Sigmoid colon (tissue), 7 donors: ENCODE data around the gene CEP170B. TPM values are rescaled to one million over a fixed set of nuclear protein-coding genes. Genes with fewer than 3 reads are reported as not detected.
"Not testable (repeated sequence)": the region's sequence is repeated elsewhere in the genome, so short reads cannot be mapped to it uniquely, and the experiment has no call there.

Experiments used
- DNase-seq: peaks from one replicate; pipeline ENCODE4 v3.0.0-alpha.2; 2019
- H3K27ac ChIP-seq, 4 donors: fragments of 200-600 bp; sonication (generic); one replicate each; pipeline ENCODE4 v1.5.1; 2016 to 2019; ENCODE audit warnings: mild to moderate bottlenecking in 1 of 4
- H3K27me3 ChIP-seq, 3 donors: fragments of 200-600 bp; sonication (generic); one replicate each; pipeline ENCODE4 v1.5.1; 2019; ENCODE audit warnings: mild to moderate bottlenecking in 1 of 3
- H3K36me3 ChIP-seq, 4 donors: fragments of 200-600 bp; sonication (generic); one replicate each; pipeline ENCODE4 v1.5.1; 2016 to 2019
- H3K4me1 ChIP-seq, 4 donors: fragments of 200-600 bp; sonication (generic); one replicate each; pipeline ENCODE4 v1.5.1; 2017 to 2019
- H3K4me3 ChIP-seq, 4 donors: fragments of 200-600 bp; sonication (generic); one replicate each; pipeline ENCODE4 v1.5.1; 2017 to 2019; ENCODE audit warnings: mild to moderate bottlenecking in 2 of 4, moderate library complexity in 1 of 4
- H3K9me3 ChIP-seq, 4 donors: fragments of 200-600 bp in 3 of 4; sonication (generic) in 3 of 4; one replicate each; pipeline versions ENCODE4 v1.5.1 to v1.6.1; 2013 to 2019
- CTCF ChIP-seq, 4 experiments: fragments of 450-650 bp in 3 of 4; fragments of 200-600 bp in 1 of 4; IDR thresholded peaks; one replicate each; pipeline ENCODE4 v1.5.1; 2016 to 2019; ENCODE audit warnings: antibody characterized with exemption in 4 of 4, mild to moderate bottlenecking in 3 of 4, moderate library complexity in 2 of 4
- EP300 ChIP-seq, 4 donors: sonication (generic); formaldehyde crosslinking; IDR thresholded peaks; one replicate each; pipeline ENCODE4 v1.6.1; 2017; ENCODE audit warnings: antibody characterized with exemption in 4 of 4
- POLR2A ChIP-seq, 2 donors: fragments of 450-650 bp; IDR thresholded peaks; one replicate each; pipeline ENCODE4 v1.6.1; 2016; ENCODE audit warnings: antibody characterized with exemption in 2 of 2, mild to moderate bottlenecking in 2 of 2, moderate library complexity in 2 of 2
- POLR2AphosphoS5 ChIP-seq, 4 donors: sonication (generic); formaldehyde crosslinking; IDR thresholded peaks; one replicate each; pipeline ENCODE4 v1.6.1; 2017; ENCODE audit warnings: antibody characterized with exemption in 4 of 4
- WGBS, 2 donors: extraction: QIAGEN DNeasy Blood & Tissue Kit; methylation state at CpG; one replicate each; pipeline ENCODE4 v1.1.7; 2013; 5-methylcytosine and 5-hydroxymethylcytosine counted together
- intact Hi-C: fragments of 100-400 bp; cut with DNase I; formaldehyde crosslinking; loops from one replicate; pipeline ENCODE4 v1.15.1; 2023
- polyA plus RNA-seq, 3 donors: library from polyadenylated mRNA; stranded (reverse); fragments of 200-250 nt; gene quantifications; one replicate each; pipeline ENCODE4 v1.2.3, GENCODE V29; 2013
- total RNA-seq, 4 donors: library from RNA; depleted of rRNA; stranded (reverse); fragments of >200 nt; gene quantifications; one replicate each; pipeline ENCODE4 v1.1.0, GENCODE V29; 2016
- donor health status: healthy with polysubstance abuse.
- donor health status: Bipolar disorder and iron deficiency.
- donor health status: healthy.

Gene CEP170B
- total and polyA plus RNA-seq, 7 donors = 5.4 to 60.0 (median 14.9) TPM

GRCh38 chr14:104888489-104889374, 23.7 kb downstream of the CEP170B start:
- 92 to 93% methylated on average over 26 of the region's 26 CpGs for WGBS, 2 donors
- no peaks in the 10 kb centered on the region for H3K4me1 ChIP-seq
- no peaks in the 10 kb centered on the region for H3K27me3 ChIP-seq
- DNase-seq = peak; percentile 54
- TF ChIP-seq EP300 (IDR thresholded peaks at IDR 0.05) (no peak), POLR2AphosphoS5 (IDR thresholded peaks at IDR 0.05) (no peak), CTCF (IDR thresholded peaks at IDR 0.05) (no peak), POLR2A (IDR thresholded peaks at IDR 0.05) (no peak)
- H3K9me3 ChIP-seq = no peaks in the 10 kb centered on the region
- H3K4me3 ChIP-seq = no peak overlapping the region
- no peak overlapping the region for H3K27ac ChIP-seq
- intact Hi-C loops = no loop called here
- peaks cover 0 to 48% (median 17%) of the 10 kb centered on the region in 4 donors for H3K36me3 ChIP-seq

GRCh38 chr14:104889375-104889757, 24.3 kb downstream of the CEP170B start:
- WGBS, 2 donors = 91 to 97% methylated on average over 23 of the region's 23 CpGs
- intact Hi-C loops = no loop called here
- Histone ChIP-seq H3K4me1 (no peaks in the 10 kb centered on the region), H3K4me3 (no peak overlapping the region), H3K27ac (no peak overlapping the region), H3K27me3 (no peaks in the 10 kb centered on the region), H3K9me3 (no peaks in the 10 kb centered on the region), H3K36me3 (peaks cover 0 to 44% (median 16%) of the 10 kb centered on the region in 4 donors)
- peak; percentile 48 for DNase-seq
- no peak for TF ChIP-seq CTCF (IDR thresholded peaks at IDR 0.05)
- no peak for TF ChIP-seq EP300 (IDR thresholded peaks at IDR 0.05)
- TF ChIP-seq POLR2AphosphoS5 (IDR thresholded peaks at IDR 0.05) = no peak
- TF ChIP-seq POLR2A (IDR thresholded peaks at IDR 0.05) = no peak

GRCh38 chr14:104890292-104890691, 25.2 kb downstream of the CEP170B start:
- H3K4me1 ChIP-seq, DNase-seq, H3K27me3 ChIP-seq, H3K4me3 ChIP-seq, H3K9me3 ChIP-seq, H3K27ac ChIP-seq, intact Hi-C loops: not testable (repeated sequence)
- peaks cover 0 to 41% (median 16%) of the 10 kb centered on the region in 4 donors for H3K36me3 ChIP-seq

GRCh38 chr14:104891121-104891551, 26.1 kb downstream of the CEP170B start:
- no peak overlapping the region for H3K27ac ChIP-seq
- DNase-seq = no peak
- TF ChIP-seq CTCF (IDR thresholded peaks at IDR 0.05) (no peak), POLR2AphosphoS5 (IDR thresholded peaks at IDR 0.05) (no peak), EP300 (IDR thresholded peaks at IDR 0.05) (no peak), POLR2A (IDR thresholded peaks at IDR 0.05) (no peak)
- H3K4me3 ChIP-seq = no peak overlapping the region
- no peaks in the 10 kb centered on the region for H3K27me3 ChIP-seq
- 95 to 97% methylated on average over 4 of the region's 4 CpGs for WGBS, 2 donors
- peaks cover 0 to 13% (median 11%) of the 10 kb centered on the region in 4 donors for H3K4me1 ChIP-seq
- H3K36me3 ChIP-seq = peaks cover 0 to 32% (median 14%) of the 10 kb centered on the region in 4 donors
- intact Hi-C loops = no loop called here
- H3K9me3 ChIP-seq = no peaks in the 10 kb centered on the region

- 79 to 84% methylated on average over 13 of the region's 13 CpGs for WGBS, 2 donors
- no peaks in the 10 kb centered on the region for H3K9me3 ChIP-seq
- H3K27me3 ChIP-seq = no peaks in the 10 kb centered on the region
- no peak overlapping the region for H3K4me3 ChIP-seq
- H3K27ac ChIP-seq = no peak overlapping the region
- intact Hi-C loops = no loop called here
- TF ChIP-seq CTCF (IDR thresholded peaks at IDR 0.05) (no peak), EP300 (IDR thresholded peaks at IDR 0.05) (no peak), POLR2A (IDR thresholded peaks at IDR 0.05) (no peak), POLR2AphosphoS5 (IDR thresholded peaks at IDR 0.05) (no peak)
- peaks cover 0 to 25% (median 7%) of the 10 kb centered on the region in 4 donors for H3K36me3 ChIP-seq
- peaks cover 0 to 20% (median 18%) of the 10 kb centered on the region in 4 donors for H3K4me1 ChIP-seq
- peak; percentile 61 for DNase-seq
These were observed 26.8 kb downstream of the CEP170B start for GRCh38 chr14:104891664-104892530.
